Transverse colon (tissue), 4 donors: Measurements from ENCODE around the gene TMEM19. TPM values are rescaled to one million over a fixed set of nuclear protein-coding genes. Genes with fewer than 3 reads are reported as not detected.

Experiments used
- DNase-seq: peaks from one replicate; pipeline ENCODE4 v3.0.0-alpha.2; 2019
- H3K27ac ChIP-seq, 4 donors: fragments of 200-600 bp; sonication (generic); 2 replicates each; pipeline ENCODE4 v1.5.1; 2016 to 2018; ENCODE audit warnings: inconsistent platforms in 4 of 4
- H3K27me3 ChIP-seq: fragments of 200-600 bp; sonication (generic); 2 replicates; pipeline ENCODE4 v1.5.1; 2017; ENCODE audit warnings: inconsistent platforms
- H3K36me3 ChIP-seq, 4 donors: fragments of 200-600 bp; sonication (generic); 2 replicates each; pipeline ENCODE4 v1.5.1; 2017 to 2019; ENCODE audit warnings: inconsistent platforms in 4 of 4
- H3K4me1 ChIP-seq, 4 donors: fragments of 200-600 bp; sonication (generic); 2 replicates each; pipeline ENCODE4 v1.5.1; 2017 to 2020; ENCODE audit warnings: inconsistent platforms in 4 of 4
- H3K4me3 ChIP-seq, 4 donors: fragments of 200-600 bp; sonication (generic); 1 replicate in 1 of 4; 2 replicates in 3 of 4; pipeline versions ENCODE4 v1.5.1 to v1.6.1; 2017 to 2019; ENCODE audit warnings: inconsistent platforms in 4 of 4
- H3K9me3 ChIP-seq, 2 donors: fragments of 200-600 bp; sonication (generic); 2 replicates each; pipeline ENCODE4 v1.5.1; 2017 to 2019; ENCODE audit warnings: inconsistent platforms in 2 of 2
- EP300 ChIP-seq: sonication (generic); formaldehyde crosslinking; IDR thresholded peaks from one replicate; pipeline ENCODE4 v1.6.1; 2017; ENCODE audit warnings: antibody characterized with exemption, low read depth
- POLR2A ChIP-seq: fragments of 450-650 bp; IDR thresholded peaks from one replicate; pipeline ENCODE4 v1.6.1; 2016; ENCODE audit warnings: antibody characterized with exemption, mild to moderate bottlenecking, moderate library complexity
- POLR2AphosphoS5 ChIP-seq, 3 donors: sonication (generic); formaldehyde crosslinking; IDR thresholded peaks; one replicate each; pipeline ENCODE4 v1.6.1; 2016; ENCODE audit warnings: antibody characterized with exemption in 3 of 3
- WGBS, 2 donors: methylation state at CpG; one replicate each; pipeline ENCODE4 v1.1.5; 2018; ENCODE audit warnings: low coverage in 1 of 2; 5-methylcytosine and 5-hydroxymethylcytosine counted together
- in situ Hi-C, 4 donors: fragments of 200-750 bp; cut with MboI; loops; one replicate each; pipeline versions ENCODE4 v1.15.0 to v1.15.1; 2017; ENCODE audit warnings: low sequenced_read_pairs in 3 of 4, low pct_ligation_motif_present in 1 of 4, low pct_unique_long_range_greater_than_20kb in 1 of 4
- intact Hi-C: fragments of 100-400 bp; cut with DNase I; formaldehyde crosslinking; loops from one replicate; pipeline ENCODE4 v1.15.1; 2023; ENCODE audit warnings: low total_unique reads
- total RNA-seq, 4 donors: library from RNA; depleted of rRNA; stranded (reverse); fragments of >200 nt; gene quantifications; one replicate each; pipeline ENCODE4 v1.1.0, GENCODE V29; 2016
- TF ChIP-seq, protein P1 (sequence below), 5 experiments: fragments of 200-600 bp in 3 of 5; fragments of 450-650 bp in 2 of 5; sonication (generic) in 3 of 5; IDR thresholded peaks; 1 replicate in 2 of 5; 2 replicates in 3 of 5; pipeline ENCODE4 v1.5.1; 2016 to 2017; ENCODE audit warnings: antibody characterized with exemption in 5 of 5, inconsistent platforms in 3 of 5, mild to moderate bottlenecking in 2 of 5, moderate library complexity in 1 of 5

The TMEM19 gene
- total RNA-seq, 4 donors from 2014 or later = 7.9 to 41.1 (median 20.4) TPM

DNA sequence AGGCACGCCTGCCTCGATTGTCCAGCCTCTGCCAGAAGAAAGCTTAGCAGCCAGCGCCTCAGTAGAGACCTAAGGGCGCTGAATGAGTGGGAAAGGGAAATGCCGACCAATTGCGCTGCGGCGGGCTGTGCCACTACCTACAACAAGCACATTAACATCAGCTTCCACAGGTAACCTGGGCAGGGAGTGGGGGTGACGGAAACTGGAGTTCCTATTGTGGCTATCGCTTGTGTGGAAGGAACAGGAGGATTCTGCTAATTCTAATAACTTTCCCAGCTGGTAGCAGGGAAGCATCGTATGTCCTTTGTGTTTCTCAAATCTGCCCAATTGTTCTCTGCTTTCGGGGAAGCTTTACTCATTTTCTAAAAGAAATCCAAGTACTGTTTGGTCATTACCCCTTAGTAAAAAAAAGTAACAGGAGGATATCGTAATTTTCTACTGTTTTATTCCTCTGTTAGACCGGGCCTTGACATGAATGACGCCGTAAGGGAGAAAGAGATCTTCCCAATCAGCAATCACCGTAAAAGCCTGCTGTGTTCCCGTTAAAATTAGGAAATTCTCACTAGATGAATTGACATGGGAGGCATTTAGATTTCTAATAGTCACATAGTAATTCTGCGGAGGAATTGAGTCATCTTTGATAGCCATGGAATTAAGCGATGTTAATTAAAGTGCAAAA is 21.3 kb upstream of the TMEM19 start:
- no peak for DNase-seq
- H3K4me1 ChIP-seq = peaks cover 14 to 36% (median 23%) of the 10 kb centered on the region in 4 donors
- intact Hi-C loops = loop anchor here (10.0 kb wide), 1 partner anchor 80 kb away; no protein-coding TSS in a partner anchor
- H3K4me3 ChIP-seq = peak overlapping the region; percentile 53 to 85 (median 76)
- H3K9me3 ChIP-seq = no peaks in the 10 kb centered on the region
- TF ChIP-seq, protein P1, sequence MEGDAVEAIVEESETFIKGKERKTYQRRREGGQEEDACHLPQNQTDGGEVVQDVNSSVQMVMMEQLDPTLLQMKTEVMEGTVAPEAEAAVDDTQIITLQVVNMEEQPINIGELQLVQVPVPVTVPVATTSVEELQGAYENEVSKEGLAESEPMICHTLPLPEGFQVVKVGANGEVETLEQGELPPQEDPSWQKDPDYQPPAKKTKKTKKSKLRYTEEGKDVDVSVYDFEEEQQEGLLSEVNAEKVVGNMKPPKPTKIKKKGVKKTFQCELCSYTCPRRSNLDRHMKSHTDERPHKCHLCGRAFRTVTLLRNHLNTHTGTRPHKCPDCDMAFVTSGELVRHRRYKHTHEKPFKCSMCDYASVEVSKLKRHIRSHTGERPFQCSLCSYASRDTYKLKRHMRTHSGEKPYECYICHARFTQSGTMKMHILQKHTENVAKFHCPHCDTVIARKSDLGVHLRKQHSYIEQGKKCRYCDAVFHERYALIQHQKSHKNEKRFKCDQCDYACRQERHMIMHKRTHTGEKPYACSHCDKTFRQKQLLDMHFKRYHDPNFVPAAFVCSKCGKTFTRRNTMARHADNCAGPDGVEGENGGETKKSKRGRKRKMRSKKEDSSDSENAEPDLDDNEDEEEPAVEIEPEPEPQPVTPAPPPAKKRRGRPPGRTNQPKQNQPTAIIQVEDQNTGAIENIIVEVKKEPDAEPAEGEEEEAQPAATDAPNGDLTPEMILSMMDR (IDR thresholded peaks at IDR 0.05) = no peak
- in situ Hi-C loops = no loop called here
- peaks cover 0 to 9% (median 2%) of the 10 kb centered on the region in 4 donors for H3K36me3 ChIP-seq
- peak overlapping the region; percentile 97 to 99 (median 98) for H3K27ac ChIP-seq
- WGBS, 2 donors = 0 to 2% methylated on average over 8 to 20 of the region's 20 CpGs
- H3K27me3 ChIP-seq = no peaks in the 10 kb centered on the region

DNA sequence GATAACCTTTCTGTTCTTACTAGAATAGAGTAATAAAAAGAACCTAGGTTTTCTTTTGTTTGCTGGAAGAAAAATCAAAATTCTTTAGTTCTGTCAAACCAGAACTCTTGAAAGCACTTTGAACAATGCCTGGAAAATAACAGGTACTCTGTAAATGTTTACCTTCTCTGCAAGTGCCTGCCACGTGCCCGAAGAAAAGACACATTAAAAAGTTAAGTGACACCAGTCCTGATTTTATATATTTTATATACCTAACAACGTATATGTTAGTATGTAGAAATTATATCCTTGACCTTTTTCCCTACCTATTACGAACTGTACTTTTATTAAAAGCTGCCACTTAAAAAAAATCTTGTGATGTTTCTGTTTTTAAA is 20.8 kb upstream of the TMEM19 start:
- DNase-seq = no peak
- Histone ChIP-seq H3K4me1 (peaks cover 14 to 34% (median 23%) of the 10 kb centered on the region in 4 donors), H3K27ac (peak overlapping the region; percentile 97 to 99 (median 98)), H3K4me3 (peak overlapping the region in 3 of 4 donors; percentile 76 to 85 (median 77)), H3K9me3 (no peaks in the 10 kb centered on the region), H3K27me3 (no peaks in the 10 kb centered on the region), H3K36me3 (peaks cover 0 to 4% (median 0%) of the 10 kb centered on the region in 4 donors)
- TF ChIP-seq, protein P1 (IDR thresholded peaks at IDR 0.05) = no peak
- TF ChIP-seq EP300 (no peak), POLR2AphosphoS5 (IDR thresholded peaks at IDR 0.05) (no peak), POLR2A (no peak)
- in situ Hi-C loops (no loop called here), intact Hi-C loops (loop anchor here (10.0 kb wide), 1 partner anchor 80 kb away; no protein-coding TSS in a partner anchor)
- 7 to 14% methylated on average over 4 of the region's 4 CpGs for WGBS, 2 donors

DNA sequence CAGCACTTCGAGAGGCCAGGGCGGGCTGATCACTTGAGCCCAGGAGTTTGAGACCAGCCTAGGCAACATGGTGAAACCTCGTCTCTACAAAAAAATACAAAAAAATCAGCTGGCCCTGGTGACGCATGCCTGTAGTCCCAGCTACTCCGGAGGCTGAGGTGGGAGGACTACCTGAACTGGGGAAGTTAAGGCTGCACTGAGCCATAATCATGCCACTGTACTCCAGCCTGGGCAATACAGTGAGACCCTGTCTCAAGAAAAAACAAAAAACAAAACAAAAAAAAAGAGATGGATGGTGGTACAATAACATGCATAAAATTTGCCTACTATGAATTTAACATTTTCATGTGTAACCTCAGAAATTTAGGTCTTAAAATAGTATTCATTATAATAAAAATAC is 19.6 kb upstream of the TMEM19 start:
- Histone ChIP-seq H3K27me3 (no peaks in the 10 kb centered on the region), H3K36me3 (no peaks in the 10 kb centered on the region), H3K9me3 (no peaks in the 10 kb centered on the region), H3K27ac (no peak overlapping the region), H3K4me3 (no peak overlapping the region), H3K4me1 (peaks cover 14 to 22% (median 17%) of the 10 kb centered on the region in 4 donors)
- TF ChIP-seq POLR2AphosphoS5 (IDR thresholded peaks at IDR 0.05) = no peak
- TF ChIP-seq EP300 = no peak
- no peak for TF ChIP-seq POLR2A
- TF ChIP-seq, protein P1 (IDR thresholded peaks at IDR 0.05) = no peak
- in situ Hi-C loops = no loop called here
- 92% methylated on average over 5 of the region's 5 CpGs; no CpG with 5 or more reads in 1 of the 2 donors for WGBS, 2 donors
- no peak for DNase-seq
- intact Hi-C loops = loop anchor here (10.0 kb wide), 1 partner anchor 79 kb away; no protein-coding TSS in a partner anchor

DNA sequence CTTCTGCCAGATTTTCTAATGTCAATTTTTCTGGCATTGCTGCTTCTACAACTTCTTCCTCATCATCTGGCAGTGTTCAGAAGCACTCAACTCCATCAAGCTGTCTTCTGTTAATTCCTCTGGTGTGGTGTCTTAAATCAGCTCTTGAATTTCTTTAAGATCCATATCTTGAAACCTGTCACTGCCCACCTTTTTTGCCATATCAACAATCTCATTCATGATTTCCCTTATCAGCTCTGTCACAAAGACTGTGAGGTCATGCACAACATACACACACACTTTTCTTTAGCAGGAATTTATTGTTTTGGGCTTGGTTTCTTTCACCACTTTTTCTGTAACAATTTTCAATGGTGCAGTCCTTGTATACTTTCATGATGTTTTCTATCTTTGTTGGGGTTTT is 14.6 kb upstream of the TMEM19 start:
- Histone ChIP-seq H3K36me3 (no peaks in the 10 kb centered on the region), H3K27me3 (no peaks in the 10 kb centered on the region), H3K4me1 (peaks cover 0 to 7% (median 0%) of the 10 kb centered on the region in 4 donors), H3K27ac (no peak overlapping the region), H3K9me3 (no peaks in the 10 kb centered on the region), H3K4me3 (no peak overlapping the region)
- in situ Hi-C loops (loop anchor here in 1 of 4 donors (10.0 kb wide), 1 partner anchor 73 kb away; no protein-coding TSS in a partner anchor), intact Hi-C loops (no loop called here)
- TF ChIP-seq POLR2AphosphoS5 (IDR thresholded peaks at IDR 0.05) = no peak
- no peak for TF ChIP-seq POLR2A
- TF ChIP-seq, protein P1 (IDR thresholded peaks at IDR 0.05) = no peak
- no peak for TF ChIP-seq EP300
- DNase-seq = no peak
